ENCODE measurements around the gene TSPAN9.

The TSPAN9 gene

GRCh38 chr12:3034067-3034750, 43.0 kb upstream of the TSPAN9 start:
- peak; percentile 82 for DNase-seq (ENCODE audit: extremely low spot score)
- peak; percentile 69 for TF ChIP-seq CTCF (IDR thresholded peaks at IDR 0.05; ENCODE audit: control extremely low read depth, extremely low read depth, low read depth, missing control alignments)
- ChIA-PET CTCF (interaction anchor here (0.9 to 3.0 kb wide), 14 partner anchors 9 to 238 kb away, joined by 3 to 14 read pairs (median 5); partner anchors contain the start of genes FOXM1 and RHNO1), POLR2A (no interaction called here)

- no peak for DNase-seq (ENCODE audit: extremely low spot score)
- POLR2A ChIA-PET, result no interaction called here
- TF ChIP-seq CTCF (IDR thresholded peaks at IDR 0.05; ENCODE audit: control extremely low read depth, extremely low read depth, low read depth, missing control alignments), result no peak
- CTCF ChIA-PET, result interaction anchor here (1.4 to 3.0 kb wide), 6 partner anchors 8 to 189 kb away, joined by 5 to 14 read pairs (median 9); no protein-coding TSS in a partner anchor
Measured at GRCh38 chr12:3035171-3035570, 42.0 kb upstream of the TSPAN9 start.

- TF ChIP-seq CTCF (IDR thresholded peaks at IDR 0.05; ENCODE audit: control extremely low read depth, extremely low read depth, low read depth, missing control alignments), result no peak
- CTCF ChIA-PET, result no interaction called here
- DNase-seq (ENCODE audit: extremely low spot score), result no peak
- POLR2A ChIA-PET, result no interaction called here
Measured at GRCh38 chr12:3035815-3036702, 41.1 kb upstream of the TSPAN9 start.

GRCh38 chr12:3036901-3037600, 40.1 kb upstream of the TSPAN9 start:
- CTCF ChIA-PET, result interaction anchor here (1.3 kb wide), 1 partner anchor 263 kb away, joined by 4 read pairs; no protein-coding TSS in a partner anchor
- DNase-seq (ENCODE audit: extremely low spot score), result no peak
- no peak for TF ChIP-seq CTCF (IDR thresholded peaks at IDR 0.05; ENCODE audit: control extremely low read depth, extremely low read depth, low read depth, missing control alignments)
- POLR2A ChIA-PET, result no interaction called here

- TF ChIP-seq CTCF (IDR thresholded peaks at IDR 0.05; ENCODE audit: control extremely low read depth, extremely low read depth, low read depth, missing control alignments), result no peak
- CTCF ChIA-PET, result interaction anchor here (1.3 kb wide), 1 partner anchor 262 kb away, joined by 4 read pairs; no protein-coding TSS in a partner anchor
- POLR2A ChIA-PET, result no interaction called here
- no peak for DNase-seq (ENCODE audit: extremely low spot score)
Measured at GRCh38 chr12:3038166-3038565, 39.0 kb upstream of the TSPAN9 start.

- ChIA-PET POLR2A (no interaction called here), CTCF (interaction anchor here (0.8 to 1.0 kb wide), 2 partner anchors 34 to 185 kb away, joined by 3 to 4 read pairs; no protein-coding TSS in a partner anchor)
- no peak for TF ChIP-seq CTCF (IDR thresholded peaks at IDR 0.05; ENCODE audit: control extremely low read depth, extremely low read depth, low read depth, missing control alignments)
- DNase-seq (ENCODE audit: extremely low spot score), result no peak
Measured at GRCh38 chr12:3038926-3039510, 38.2 kb upstream of the TSPAN9 start.
